H1 (cell line): ENCODE measurements around the gene CTAG1A. TPM values are rescaled to one million over a fixed set of nuclear protein-coding genes. Genes with fewer than 3 reads are reported as not detected.
"Not testable (repeated sequence)": the region's sequence is repeated elsewhere in the genome, so short reads cannot be mapped to it uniquely, and the experiment has no call there.

ENCODE experiments used
- CTCF ChIA-PET: fragments of 300-600 bp; sonication (Branson Sonifier 250); formaldehyde crosslinking; loops from one replicate; lab custom pipeline; 2021; ENCODE audit not compliant: partially characterized antibody; lab: Charles Lee
- POLR2A ChIA-PET: fragments of 300-600 bp; sonication (Branson Sonifier 250); formaldehyde crosslinking; loops from one replicate; lab custom pipeline; 2021; ENCODE audit warnings: inconsistent platforms; ENCODE audit not compliant: partially characterized antibody; lab: Charles Lee
- DNase-seq, 2 experiments: peaks; one replicate each; pipeline versions ENCODE4 v3.0.0 to v3.0.0-alpha.2; 2010 to 2022; ENCODE audit warnings: low spot score in 2 of 2, low read depth in 1 of 2, mixed read lengths in 1 of 2
- FAIRE-seq: peaks from 2 replicates; lab custom pipeline; 2011; peaks lifted over from hg19 to GRCh38; lab: Jason Lieb, UNC
- H2AFZ ChIP-seq: 2 replicates; pipeline ENCODE4 v1.8.1; 2012; ENCODE audit warnings: low read length, inconsistent platforms
- H2AK5ac ChIP-seq: 2 replicates; pipeline ENCODE4 v1.6.1; 2013; ENCODE audit warnings: low read depth, low read length
- H2BK120ac ChIP-seq: replicated peaks from 2 replicates; pipeline ENCODE3; 2013; ENCODE audit warnings: low read depth, low read length, inconsistent platforms
- H2BK12ac ChIP-seq: 2 replicates; pipeline ENCODE4 v1.6.1; 2013; ENCODE audit warnings: low read depth, low read length
- H2BK15ac ChIP-seq: 2 replicates; pipeline ENCODE4 v1.6.1; 2013; ENCODE audit warnings: low read length
- H2BK20ac ChIP-seq: 2 replicates; pipeline ENCODE4 v1.6.1; 2013; ENCODE audit warnings: low read length
- H2BK5ac ChIP-seq: 2 replicates; pipeline ENCODE4 v1.6.1; 2013; ENCODE audit warnings: low read depth, low read length
- H3K14ac ChIP-seq: 2 replicates; pipeline ENCODE4 v1.6.1; 2013; ENCODE audit warnings: inconsistent platforms; ENCODE audit not compliant: insufficient read length
- H3K18ac ChIP-seq: 2 replicates; pipeline ENCODE4 v1.6.1; 2013; ENCODE audit warnings: low read length; ENCODE audit errors: extremely low read depth
- H3K23ac ChIP-seq: 2 replicates; pipeline ENCODE4 v1.6.1; 2013; ENCODE audit warnings: inconsistent platforms; ENCODE audit not compliant: insufficient read length
- H3K23me2 ChIP-seq: 2 replicates; pipeline ENCODE4 v1.6.1; 2013; ENCODE audit warnings: low read depth, low read length
- H3K27ac ChIP-seq: 2 replicates; pipeline ENCODE4 v1.6.1; 2011; ENCODE audit warnings: low read depth, low read length, inconsistent platforms
- H3K27me3 ChIP-seq, 4 experiments: replicated peaks in 1 of 4; 1 replicate in 1 of 4; 2 replicates in 3 of 4; pipeline versions ENCODE4 v1.6.1 to v1.8.1; 2011 to 2013; ENCODE audit warnings: low read length in 3 of 4, mild to moderate bottlenecking in 3 of 4, inconsistent platforms in 2 of 4, mixed read lengths in 2 of 4, moderate library complexity in 1 of 4; ENCODE audit not compliant: control insufficient read depth in 3 of 4, insufficient read depth in 3 of 4; ENCODE audit errors: extremely low read depth in 1 of 4
- H3K36me3 ChIP-seq, 4 experiments: 2 replicates each; pipeline versions ENCODE4 v1.6.1 to v1.8.1; 2011 to 2013; ENCODE audit warnings: mild to moderate bottlenecking in 4 of 4, low read length in 3 of 4, moderate library complexity in 2 of 4, control low read depth in 1 of 4, inconsistent platforms in 1 of 4; ENCODE audit not compliant: insufficient read depth in 4 of 4, control insufficient read depth in 2 of 4
- H3K4ac ChIP-seq: replicated peaks from 2 replicates; pipeline ENCODE3; 2013; ENCODE audit warnings: low read length, low read depth, mixed read lengths, inconsistent platforms; ENCODE audit not compliant: insufficient read length
- H3K4me1 ChIP-seq, 4 experiments: replicated peaks in 1 of 4; 1 replicate in 1 of 4; 2 replicates in 3 of 4; pipeline versions ENCODE4 v1.6.1 to v1.8.1; 2011 to 2013; ENCODE audit warnings: low read length in 3 of 4, inconsistent platforms in 2 of 4, mixed read lengths in 1 of 4; ENCODE audit not compliant: insufficient read depth in 4 of 4, control insufficient read depth in 3 of 4
- H3K4me2 ChIP-seq, 2 experiments: 2 replicates each; pipeline versions ENCODE4 v1.6.1 to v1.8.1; 2011 to 2013; ENCODE audit warnings: low read depth in 2 of 2, low read length in 2 of 2, control low read depth in 1 of 2, inconsistent platforms in 1 of 2, mild to moderate bottlenecking in 1 of 2; ENCODE audit not compliant: insufficient read depth in 1 of 2
- H3K4me3 ChIP-seq, 4 experiments: fragments of 200-600, 300-600 bp in 1 of 4; sonication (generic), shearing (Covaris generic), sonication (Bioruptor Twin) in 1 of 4; 2 replicates each; pipeline versions ENCODE4 v1.5.1 to v1.8.1; 2011 to 2016; ENCODE audit warnings: low read length in 4 of 4, low read depth in 3 of 4, control low read depth in 2 of 4, inconsistent platforms in 2 of 4, mild to moderate bottlenecking in 2 of 4, mixed read lengths in 1 of 4, moderate library complexity in 1 of 4; ENCODE audit not compliant: insufficient read depth in 2 of 4; ENCODE audit errors: extremely low read depth in 1 of 4
- H3K56ac ChIP-seq: replicated peaks from 2 replicates; pipeline ENCODE3; 2013; ENCODE audit warnings: low read depth, mild to moderate bottlenecking, mixed read lengths, low read length, inconsistent platforms; ENCODE audit not compliant: insufficient read length
- H3K79me1 ChIP-seq: 2 replicates; pipeline ENCODE4 v1.6.1; 2013; ENCODE audit warnings: low read depth, low read length, control low read depth
- H3K79me2 ChIP-seq, 2 experiments: 2 replicates each; pipeline versions ENCODE4 v1.6.1 to v1.8.1; 2012 to 2013; ENCODE audit warnings: low read length in 2 of 2, mild to moderate bottlenecking in 2 of 2, inconsistent platforms in 1 of 2; ENCODE audit not compliant: insufficient read depth in 2 of 2, control insufficient read depth in 1 of 2
- H3K9ac ChIP-seq, 4 experiments: replicated peaks in 1 of 4; 1 replicate in 1 of 4; 2 replicates in 3 of 4; pipeline versions ENCODE4 v1.6.1 to v1.8.1; 2011 to 2013; ENCODE audit warnings: low read depth in 3 of 4, low read length in 3 of 4, control low read depth in 2 of 4, mild to moderate bottlenecking in 2 of 4, moderate library complexity in 2 of 4, inconsistent platforms in 1 of 4; ENCODE audit errors: extremely low read depth in 1 of 4
- H3K9me3 ChIP-seq, 2 experiments: 2 replicates each; pipeline versions ENCODE4 v1.6.1 to v1.8.1; 2012 to 2013; ENCODE audit warnings: mild to moderate bottlenecking in 2 of 2, moderate library complexity in 2 of 2, control low read depth in 1 of 2, inconsistent platforms in 1 of 2, low read depth in 1 of 2, low read length in 1 of 2, mixed read lengths in 1 of 2; ENCODE audit not compliant: insufficient read depth in 2 of 2
- H4K20me1 ChIP-seq, 2 experiments: replicated peaks in 1 of 2; 2 replicates each; pipeline versions ENCODE3 to v1.8.1; 2011 to 2013; ENCODE audit warnings: inconsistent platforms in 2 of 2, low read length in 2 of 2, mild to moderate bottlenecking in 1 of 2; ENCODE audit not compliant: insufficient read depth in 2 of 2, control insufficient read depth in 1 of 2
- H4K5ac ChIP-seq: 2 replicates; pipeline ENCODE4 v1.6.1; 2013; ENCODE audit warnings: low read length, low read depth, mixed read lengths, inconsistent platforms; ENCODE audit not compliant: insufficient read length
- H4K8ac ChIP-seq: 2 replicates; pipeline ENCODE4 v1.8.0; 2013; ENCODE audit warnings: mild to moderate bottlenecking, moderate library complexity, low read length, inconsistent platforms; ENCODE audit not compliant: insufficient read depth; ENCODE audit errors: extremely low read depth
- H4K91ac ChIP-seq: replicated peaks from 2 replicates; pipeline ENCODE3; 2013; ENCODE audit warnings: low read length, mixed read lengths, inconsistent platforms; ENCODE audit not compliant: insufficient read length
- WGBS, 2 experiments: shearing (Covaris generic) in 1 of 2; methylation state at CpG; one replicate each; pipeline versions ENCODE4 v1.1.6 to v1.1.7; 2013 to 2015; ENCODE audit warnings: low lambda C conversion rate in 2 of 2, mixed read lengths in 2 of 2, inconsistent platforms in 1 of 2, low coverage in 1 of 2, missing lambda C conversion rate in 1 of 2; ENCODE audit not compliant: insufficient replicate concordance in 2 of 2, insufficient coverage in 1 of 2, insufficient read length in 1 of 2; ENCODE audit errors: extremely low coverage in 1 of 2, missing lambda C conversion rate in 1 of 2; 5-methylcytosine and 5-hydroxymethylcytosine counted together
- polyA plus RNA-seq, 7 experiments: library from polyadenylated mRNA; depleted of rRNA in 3 of 7; stranded (reverse) in 5 of 7; unstranded in 2 of 7; fragments of >200 nt in 5 of 7; fragments of 200-250 nt in 2 of 7; gene quantifications; 1 replicate in 5 of 7; 2 replicates in 1 of 7; 4 replicates in 1 of 7; pipeline versions ENCODE4 v1.2.1 to v1.2.3, GENCODE V29; 2011 to 2013; ENCODE audit warnings: missing spikeins in 2 of 7, mixed read lengths in 2 of 7
- total RNA-seq: library from RNA; stranded (reverse); fragmentation: NEBNext Ultra II Directional; extraction: Animal tissue kit (Norgen Biotek cat#: 25700); gene quantifications from 2 replicates; pipeline ENCODE4 v1.2.1, GENCODE V29; 2021

The CTAG1A gene
- total and polyA plus RNA-seq, 2 of the 8 experiments (the other 6 are each of a cell fraction or from before 2014, with no cell fraction given): not detected

GRCh38 chrX:154560326-154560725, 24.6 kb upstream of the CTAG1A start:
- FAIRE-seq, CTCF ChIA-PET: not testable (repeated sequence)
- WGBS, 2 experiments: 86% methylated on average over 7 of the region's 31 CpGs; no CpG with 5 or more reads in 1 of the 2 experiments

GRCh38 chrX:154562295-154562694, 22.6 kb upstream of the CTAG1A start:
- H2BK12ac ChIP-seq, H3K9ac ChIP-seq, H4K20me1 ChIP-seq, H2BK5ac ChIP-seq, H4K5ac ChIP-seq, H4K91ac ChIP-seq, H4K8ac ChIP-seq, DNase-seq, H2BK120ac ChIP-seq, H2AK5ac ChIP-seq, H2BK15ac ChIP-seq, H3K9me3 ChIP-seq, H3K56ac ChIP-seq, H3K23ac ChIP-seq, H3K4me1 ChIP-seq, H3K27me3 ChIP-seq, POLR2A ChIA-PET, H3K36me3 ChIP-seq, H2AFZ ChIP-seq, CTCF ChIA-PET, H3K18ac ChIP-seq, H3K23me2 ChIP-seq, H3K14ac ChIP-seq, H2BK20ac ChIP-seq, H3K4me3 ChIP-seq, H3K4ac ChIP-seq, H3K79me1 ChIP-seq, H3K79me2 ChIP-seq, H3K4me2 ChIP-seq, H3K27ac ChIP-seq: not testable (repeated sequence)
- peak; percentile 62 for FAIRE-seq
- WGBS, 2 experiments: no CpG with 5 or more reads among the region's 10 CpGs

More at GRCh38 chrX:154560326-154560725, 24.6 kb upstream of the CTAG1A start:
- H3K18ac ChIP-seq, H3K27ac ChIP-seq, H3K56ac ChIP-seq, H3K4me3 ChIP-seq, H4K5ac ChIP-seq, H3K23ac ChIP-seq, H3K23me2 ChIP-seq, H3K27me3 ChIP-seq, H3K79me2 ChIP-seq, H3K9ac ChIP-seq, H2BK120ac ChIP-seq, H2AK5ac ChIP-seq, H3K36me3 ChIP-seq, H3K4ac ChIP-seq, H3K9me3 ChIP-seq, H2BK12ac ChIP-seq, H3K14ac ChIP-seq, H3K4me1 ChIP-seq, H2BK15ac ChIP-seq, H3K79me1 ChIP-seq, DNase-seq, H2BK5ac ChIP-seq, H4K8ac ChIP-seq, H4K91ac ChIP-seq, H3K4me2 ChIP-seq, H4K20me1 ChIP-seq, POLR2A ChIA-PET, H2BK20ac ChIP-seq, H2AFZ ChIP-seq: not testable (repeated sequence)
